H1 (cell line): ENCODE measurements around the gene DUS1L. TPM values are rescaled to one million over a fixed set of nuclear protein-coding genes. Genes with fewer than 3 reads are reported as not detected.

Experiments
- CTCF ChIA-PET: fragments of 300-600 bp; sonication (Branson Sonifier 250); formaldehyde crosslinking; loops from one replicate; lab custom pipeline; 2021; ENCODE audit not compliant: partially characterized antibody; lab: Charles Lee
- POLR2A ChIA-PET: fragments of 300-600 bp; sonication (Branson Sonifier 250); formaldehyde crosslinking; loops from one replicate; lab custom pipeline; 2021; ENCODE audit warnings: inconsistent platforms; ENCODE audit not compliant: partially characterized antibody; lab: Charles Lee
- DNase-seq, 2 experiments: peaks; one replicate each; pipeline versions ENCODE4 v3.0.0 to v3.0.0-alpha.2; 2010 to 2022; ENCODE audit warnings: low spot score in 2 of 2, low read depth in 1 of 2, mixed read lengths in 1 of 2
- FAIRE-seq: peaks from 2 replicates; lab custom pipeline; 2011; peaks lifted over from hg19 to GRCh38; lab: Jason Lieb, UNC
- H2AFZ ChIP-seq: 2 replicates; pipeline ENCODE4 v1.8.1; 2012; ENCODE audit warnings: low read length, inconsistent platforms
- H2AK5ac ChIP-seq: 2 replicates; pipeline ENCODE4 v1.6.1; 2013; ENCODE audit warnings: low read depth, low read length
- H2BK120ac ChIP-seq: replicated peaks from 2 replicates; pipeline ENCODE3; 2013; ENCODE audit warnings: low read depth, low read length, inconsistent platforms
- H2BK12ac ChIP-seq: 2 replicates; pipeline ENCODE4 v1.6.1; 2013; ENCODE audit warnings: low read depth, low read length
- H2BK15ac ChIP-seq: 2 replicates; pipeline ENCODE4 v1.6.1; 2013; ENCODE audit warnings: low read length
- H2BK20ac ChIP-seq: 2 replicates; pipeline ENCODE4 v1.6.1; 2013; ENCODE audit warnings: low read length
- H2BK5ac ChIP-seq: 2 replicates; pipeline ENCODE4 v1.6.1; 2013; ENCODE audit warnings: low read depth, low read length
- H3K14ac ChIP-seq: 2 replicates; pipeline ENCODE4 v1.6.1; 2013; ENCODE audit warnings: inconsistent platforms; ENCODE audit not compliant: insufficient read length
- H3K18ac ChIP-seq: 2 replicates; pipeline ENCODE4 v1.6.1; 2013; ENCODE audit warnings: low read length; ENCODE audit errors: extremely low read depth
- H3K23ac ChIP-seq: 2 replicates; pipeline ENCODE4 v1.6.1; 2013; ENCODE audit warnings: inconsistent platforms; ENCODE audit not compliant: insufficient read length
- H3K23me2 ChIP-seq: 2 replicates; pipeline ENCODE4 v1.6.1; 2013; ENCODE audit warnings: low read depth, low read length
- H3K27ac ChIP-seq: 2 replicates; pipeline ENCODE4 v1.6.1; 2011; ENCODE audit warnings: low read depth, low read length, inconsistent platforms
- H3K27me3 ChIP-seq, 4 experiments: replicated peaks in 1 of 4; 1 replicate in 1 of 4; 2 replicates in 3 of 4; pipeline versions ENCODE4 v1.6.1 to v1.8.1; 2011 to 2013; ENCODE audit warnings: low read length in 3 of 4, mild to moderate bottlenecking in 3 of 4, inconsistent platforms in 2 of 4, mixed read lengths in 2 of 4, moderate library complexity in 1 of 4; ENCODE audit not compliant: control insufficient read depth in 3 of 4, insufficient read depth in 3 of 4; ENCODE audit errors: extremely low read depth in 1 of 4
- H3K36me3 ChIP-seq, 4 experiments: 2 replicates each; pipeline versions ENCODE4 v1.6.1 to v1.8.1; 2011 to 2013; ENCODE audit warnings: mild to moderate bottlenecking in 4 of 4, low read length in 3 of 4, moderate library complexity in 2 of 4, control low read depth in 1 of 4, inconsistent platforms in 1 of 4; ENCODE audit not compliant: insufficient read depth in 4 of 4, control insufficient read depth in 2 of 4
- H3K4ac ChIP-seq: replicated peaks from 2 replicates; pipeline ENCODE3; 2013; ENCODE audit warnings: low read length, low read depth, mixed read lengths, inconsistent platforms; ENCODE audit not compliant: insufficient read length
- H3K4me1 ChIP-seq, 4 experiments: replicated peaks in 1 of 4; 1 replicate in 1 of 4; 2 replicates in 3 of 4; pipeline versions ENCODE4 v1.6.1 to v1.8.1; 2011 to 2013; ENCODE audit warnings: low read length in 3 of 4, inconsistent platforms in 2 of 4, mixed read lengths in 1 of 4; ENCODE audit not compliant: insufficient read depth in 4 of 4, control insufficient read depth in 3 of 4
- H3K4me2 ChIP-seq, 2 experiments: 2 replicates each; pipeline versions ENCODE4 v1.6.1 to v1.8.1; 2011 to 2013; ENCODE audit warnings: low read depth in 2 of 2, low read length in 2 of 2, control low read depth in 1 of 2, inconsistent platforms in 1 of 2, mild to moderate bottlenecking in 1 of 2; ENCODE audit not compliant: insufficient read depth in 1 of 2
- H3K4me3 ChIP-seq, 4 experiments: fragments of 200-600, 300-600 bp in 1 of 4; sonication (generic), shearing (Covaris generic), sonication (Bioruptor Twin) in 1 of 4; 2 replicates each; pipeline versions ENCODE4 v1.5.1 to v1.8.1; 2011 to 2016; ENCODE audit warnings: low read length in 4 of 4, low read depth in 3 of 4, control low read depth in 2 of 4, inconsistent platforms in 2 of 4, mild to moderate bottlenecking in 2 of 4, mixed read lengths in 1 of 4, moderate library complexity in 1 of 4; ENCODE audit not compliant: insufficient read depth in 2 of 4; ENCODE audit errors: extremely low read depth in 1 of 4
- H3K56ac ChIP-seq: replicated peaks from 2 replicates; pipeline ENCODE3; 2013; ENCODE audit warnings: low read depth, mild to moderate bottlenecking, mixed read lengths, low read length, inconsistent platforms; ENCODE audit not compliant: insufficient read length
- H3K79me1 ChIP-seq: 2 replicates; pipeline ENCODE4 v1.6.1; 2013; ENCODE audit warnings: low read depth, low read length, control low read depth
- H3K79me2 ChIP-seq, 2 experiments: 2 replicates each; pipeline versions ENCODE4 v1.6.1 to v1.8.1; 2012 to 2013; ENCODE audit warnings: low read length in 2 of 2, mild to moderate bottlenecking in 2 of 2, inconsistent platforms in 1 of 2; ENCODE audit not compliant: insufficient read depth in 2 of 2, control insufficient read depth in 1 of 2
- H3K9ac ChIP-seq, 4 experiments: replicated peaks in 1 of 4; 1 replicate in 1 of 4; 2 replicates in 3 of 4; pipeline versions ENCODE4 v1.6.1 to v1.8.1; 2011 to 2013; ENCODE audit warnings: low read depth in 3 of 4, low read length in 3 of 4, control low read depth in 2 of 4, mild to moderate bottlenecking in 2 of 4, moderate library complexity in 2 of 4, inconsistent platforms in 1 of 4; ENCODE audit errors: extremely low read depth in 1 of 4
- H3K9me3 ChIP-seq, 2 experiments: 2 replicates each; pipeline versions ENCODE4 v1.6.1 to v1.8.1; 2012 to 2013; ENCODE audit warnings: mild to moderate bottlenecking in 2 of 2, moderate library complexity in 2 of 2, control low read depth in 1 of 2, inconsistent platforms in 1 of 2, low read depth in 1 of 2, low read length in 1 of 2, mixed read lengths in 1 of 2; ENCODE audit not compliant: insufficient read depth in 2 of 2
- H4K20me1 ChIP-seq, 2 experiments: replicated peaks in 1 of 2; 2 replicates each; pipeline versions ENCODE3 to v1.8.1; 2011 to 2013; ENCODE audit warnings: inconsistent platforms in 2 of 2, low read length in 2 of 2, mild to moderate bottlenecking in 1 of 2; ENCODE audit not compliant: insufficient read depth in 2 of 2, control insufficient read depth in 1 of 2
- H4K5ac ChIP-seq: 2 replicates; pipeline ENCODE4 v1.6.1; 2013; ENCODE audit warnings: low read length, low read depth, mixed read lengths, inconsistent platforms; ENCODE audit not compliant: insufficient read length
- H4K8ac ChIP-seq: 2 replicates; pipeline ENCODE4 v1.8.0; 2013; ENCODE audit warnings: mild to moderate bottlenecking, moderate library complexity, low read length, inconsistent platforms; ENCODE audit not compliant: insufficient read depth; ENCODE audit errors: extremely low read depth
- H4K91ac ChIP-seq: replicated peaks from 2 replicates; pipeline ENCODE3; 2013; ENCODE audit warnings: low read length, mixed read lengths, inconsistent platforms; ENCODE audit not compliant: insufficient read length
- CBX5 ChIP-seq: fragments of 300-800, 300-1000 bp; sonication (generic); IDR thresholded peaks from 2 replicates; pipeline ENCODE4 v1.7.1; 2016; ENCODE audit warnings: antibody characterized with exemption, low read length, low read depth
- CBX8 ChIP-seq: fragments of 300-800, 300-1000 bp; sonication (generic); IDR thresholded peaks from 2 replicates; pipeline ENCODE4 v1.7.1; 2016; ENCODE audit warnings: low read depth, low read length, borderline replicate concordance
- CEBPB ChIP-seq: IDR thresholded peaks from 2 replicates; pipeline ENCODE4 v1.6.1; 2012; ENCODE audit warnings: low read depth, low read length
- CHD1 ChIP-seq: IDR thresholded peaks from 2 replicates; pipeline ENCODE4 v1.6.1; 2012; ENCODE audit warnings: low read depth, low read length, improper control_type of control experiment
- CTBP2 ChIP-seq: IDR thresholded peaks from 2 replicates; pipeline ENCODE4 v1.7.0; 2011; ENCODE audit warnings: borderline replicate concordance, mild to moderate bottlenecking, moderate library complexity, mixed read lengths, low read length; ENCODE audit not compliant: insufficient read depth, insufficient read length
- EZH2 ChIP-seq: fragments of 200-600 bp; sonication (generic); IDR thresholded peaks from 2 replicates; pipeline ENCODE4 v1.7.1; 2012; ENCODE audit warnings: low read depth, mild to moderate bottlenecking, moderate library complexity, low read length, inconsistent platforms; ENCODE audit not compliant: severe bottlenecking
- KDM5A ChIP-seq: fragments of 200-600 bp; IDR thresholded peaks from 2 replicates; pipeline ENCODE4 v1.7.1; 2012; ENCODE audit warnings: mild to moderate bottlenecking, low read length, inconsistent platforms, mixed read lengths
- MAFK ChIP-seq: IDR thresholded peaks from 2 replicates; pipeline ENCODE4 v1.6.1; 2012; ENCODE audit warnings: low read depth, mild to moderate bottlenecking, improper control_type of control experiment, low read length
- MAX ChIP-seq: IDR thresholded peaks from 2 replicates; pipeline ENCODE4 v1.6.1; 2012; ENCODE audit warnings: inconsistent platforms
- POLR2AphosphoS5 ChIP-seq: IDR thresholded peaks from 2 replicates; pipeline ENCODE4 v1.6.1; 2011; ENCODE audit warnings: low read depth, low read length
- RFX5 ChIP-seq: IDR thresholded peaks from 2 replicates; pipeline ENCODE4 v1.6.1; 2011; ENCODE audit warnings: low read depth, low read length, improper control_type of control experiment, borderline replicate concordance
- RNF2 ChIP-seq: fragments of 200-900, 300-1000 bp; sonication (generic); IDR thresholded peaks from 2 replicates; pipeline ENCODE4 v1.7.1; 2016; ENCODE audit warnings: borderline replicate concordance, low read depth, mild to moderate bottlenecking, antibody characterized with exemption, low read length; ENCODE audit not compliant: poor library complexity, severe bottlenecking; ENCODE audit errors: missing control alignments
- SUZ12 ChIP-seq: fragments of 200-600 bp; sonication (generic); IDR thresholded peaks from 2 replicates; pipeline ENCODE4 v1.6.1; 2012; ENCODE audit warnings: mild to moderate bottlenecking, inconsistent platforms, low read length, moderate library complexity, mixed read lengths
- TAF7 ChIP-seq: optimal IDR thresholded peaks from 2 replicates; pipeline ENCODE3; 2011; ENCODE audit warnings: low read depth, mild to moderate bottlenecking, inconsistent platforms, low read length, moderate library complexity, borderline replicate concordance
- WGBS, 2 experiments: shearing (Covaris generic) in 1 of 2; methylation state at CpG; one replicate each; pipeline versions ENCODE4 v1.1.6 to v1.1.7; 2013 to 2015; ENCODE audit warnings: low lambda C conversion rate in 2 of 2, mixed read lengths in 2 of 2, inconsistent platforms in 1 of 2, low coverage in 1 of 2, missing lambda C conversion rate in 1 of 2; ENCODE audit not compliant: insufficient replicate concordance in 2 of 2, insufficient coverage in 1 of 2, insufficient read length in 1 of 2; ENCODE audit errors: extremely low coverage in 1 of 2, missing lambda C conversion rate in 1 of 2; 5-methylcytosine and 5-hydroxymethylcytosine counted together
- polyA plus RNA-seq, 7 experiments: library from polyadenylated mRNA; depleted of rRNA in 3 of 7; stranded (reverse) in 5 of 7; unstranded in 2 of 7; fragments of >200 nt in 5 of 7; fragments of 200-250 nt in 2 of 7; gene quantifications; 1 replicate in 5 of 7; 2 replicates in 1 of 7; 4 replicates in 1 of 7; pipeline versions ENCODE4 v1.2.1 to v1.2.3, GENCODE V29; 2011 to 2013; ENCODE audit warnings: missing spikeins in 2 of 7, mixed read lengths in 2 of 7
- total RNA-seq: library from RNA; stranded (reverse); fragmentation: NEBNext Ultra II Directional; extraction: Animal tissue kit (Norgen Biotek cat#: 25700); gene quantifications from 2 replicates; pipeline ENCODE4 v1.2.1, GENCODE V29; 2021

DUS1L gene
- total and polyA plus RNA-seq, 2 of the 8 experiments (the other 6 are each of a cell fraction or from before 2014, with no cell fraction given): 34.5 to 69.1 TPM

- Histone ChIP-seq H3K23me2 (no peaks in the 10 kb centered on the region), H2AFZ (no peak overlapping the region), H3K14ac (no peak overlapping the region), H3K27me3 (no peaks in the 10 kb centered on the region), H3K4me3 (no peak overlapping the region), H3K56ac (no peak overlapping the region), H2BK15ac (no peak overlapping the region), H2AK5ac (no peak overlapping the region), H3K79me2 (no peaks in the 10 kb centered on the region), H2BK20ac (no peak overlapping the region), H4K20me1 (peaks cover 30 to 69% of the 10 kb centered on the region in 2 experiments), H3K18ac (no peak overlapping the region), H2BK12ac (no peak overlapping the region), H4K5ac (no peak overlapping the region), H3K9me3 (no peaks in the 10 kb centered on the region), H2BK120ac (no peak overlapping the region), H3K36me3 (peaks cover 65 to 97% (median 85%) of the 10 kb centered on the region in 4 experiments), H3K23ac (no peak overlapping the region), H3K4me1 (no peaks in the 10 kb centered on the region), H3K9ac (no peak overlapping the region), H2BK5ac (no peak overlapping the region), H4K8ac (no peak overlapping the region; the same call in 1 of the 2 replicates), H3K4me2 (no peak overlapping the region), H4K91ac (no peak overlapping the region), H3K27ac (no peak overlapping the region), H3K79me1 (peaks cover 7% of the 10 kb centered on the region), H3K4ac (no peak overlapping the region)
- CTCF ChIA-PET: interaction anchor here (1.0 to 2.3 kb wide), 3 partner anchors 57 to 73 kb away, joined by 3 to 8 read pairs (median 3); no protein-coding TSS in a partner anchor
- POLR2A ChIA-PET: interaction anchor here (0.8 to 12.5 kb wide), 9 partner anchors 6 to 53 kb away, joined by 3 to 105 read pairs (median 6); partner anchors contain the start of gene FASN
- 97% methylated on average over 24 of the region's 24 CpGs; no CpG with 5 or more reads in 1 of the 2 experiments for WGBS, 2 experiments
- FAIRE-seq (no peak), DNase-seq (no peak)
- TF ChIP-seq CBX5 (no peak), MAFK (no peak), RNF2 (no peak), TAF7 (no peak), EZH2 (no peak), CHD1 (no peak), MAX (no peak), CEBPB (no peak), KDM5A (no peak), CTBP2 (no peak), SUZ12 (no peak), CBX8 (no peak), POLR2AphosphoS5 (no peak), RFX5 (no peak)
These were observed 17.4 kb upstream of the DUS1L start for GRCh38 chr17:82083009-82083408.
